Right lobe of liver (tissue), 6 donors: ENCODE results near the gene PDSS2. TPM values are rescaled to one million over a fixed set of nuclear protein-coding genes. Genes with fewer than 3 reads are reported as not detected.
A peak's percentile ranks its signal among the peaks of the same experiment; 100 is the strongest.

Experiments
- ATAC-seq, 4 donors: fragments of 200-7000 bp; cut with Tn5 transposase; one replicate each; pipeline ENCODE4 v1.9.1; 2020; ENCODE audit warnings: mild to moderate bottlenecking in 4 of 4, moderate library complexity in 4 of 4
- DNase-seq, 3 donors: peaks; one replicate each; pipeline ENCODE4 v3.0.0-alpha.2; 2020
- H3K27ac ChIP-seq, 3 donors: fragments of 200-600 bp; one replicate each; pipeline ENCODE4 v1.8.0; 2022
- H3K27me3 ChIP-seq, 2 donors: fragments of 200-600 bp; one replicate each; pipeline ENCODE4 v1.8.0; 2022
- H3K36me3 ChIP-seq, 4 donors: fragments of 200-600 bp; sonication (generic) in 1 of 4; one replicate each; pipeline versions ENCODE4 v1.5.1 to v1.8.0; 2017 to 2022; ENCODE audit warnings: control low read depth in 1 of 4
- H3K4me1 ChIP-seq, 4 donors: fragments of 200-600 bp; sonication (generic) in 1 of 4; one replicate each; pipeline versions ENCODE4 v1.5.1 to v1.8.0; 2017 to 2022; ENCODE audit warnings: control low read depth in 1 of 4
- H3K4me3 ChIP-seq, 3 donors: fragments of 200-600 bp; one replicate each; pipeline ENCODE4 v1.8.0; 2022
- H3K9me3 ChIP-seq, 4 donors: fragments of 200-600 bp; sonication (generic) in 1 of 4; one replicate each; pipeline versions ENCODE4 v1.5.1 to v1.8.0; 2017 to 2022; ENCODE audit warnings: control low read depth in 1 of 4
- CTCF ChIP-seq, 4 donors: fragments of 200-600 bp in 3 of 4; fragments of 450-650 bp in 1 of 4; IDR thresholded peaks; one replicate each; pipeline versions ENCODE4 v1.5.1 to v1.8.0; 2016 to 2022; ENCODE audit warnings: antibody characterized with exemption in 4 of 4, mild to moderate bottlenecking in 2 of 4
- POLR2A ChIP-seq: fragments of 450-650 bp; IDR thresholded peaks from one replicate; pipeline ENCODE4 v1.6.1; 2017; ENCODE audit warnings: antibody characterized with exemption, mild to moderate bottlenecking
- WGBS: methylation state at CpG from one replicate; pipeline ENCODE4 v1.1.6; 2018; ENCODE audit warnings: low coverage, low lambda C conversion rate; ENCODE audit not compliant: insufficient coverage; ENCODE audit errors: missing lambda C conversion rate; 5-methylcytosine and 5-hydroxymethylcytosine counted together
- intact Hi-C, 2 donors: fragments of 100-400 bp; cut with DNase I; formaldehyde crosslinking; loops; one replicate each; pipeline versions ENCODE4 v1.11.2 to v1.14.1; 2022
- total RNA-seq, 6 experiments: library from RNA; depleted of rRNA in 2 of 6; stranded (reverse); fragments of >200 nt in 2 of 6; fragmentation: NEBNext Ultra II Directional in 3 of 6; extraction: Animal tissue kit (Norgen Biotek cat#: 25700) in 3 of 6; gene quantifications; one replicate each; pipeline versions ENCODE4 v1.1.0 to v1.2.4, GENCODE V29; 2016 to 2023
- donor health status: DM: no; HTN: yes; CAD: no.
- donor health status: DM: no; HTN: no; CAD: no.
- donor health status: DM: no; HTN: no; CAD: no.
- donor health status: DM: no; HTN: yes; CAD: no.
- donor health status: DM: no; HTN: yes; CAD: no.

PDSS2 gene
- total RNA-seq, 6 experiments from 2014 or later: 17.0 to 25.1 (median 19.0) TPM

GRCh38 chr6:107215334-107215733 is 244.0 kb downstream of the PDSS2 start:
- no peak for TF ChIP-seq POLR2A
- no peak for TF ChIP-seq CTCF (IDR thresholded peaks at IDR 0.05)
- 100% methylated on average over 1 of the region's 1 CpG for WGBS
- ATAC-seq: peak in 2 of 4 donors; percentile 30 to 41
- no peak overlapping the region for H3K4me3 ChIP-seq
- H3K9me3 ChIP-seq: no peaks in the 10 kb centered on the region
- H3K27ac ChIP-seq: no peak overlapping the region
- intact Hi-C loops: no loop called here
- H3K27me3 ChIP-seq: no peaks in the 10 kb centered on the region
- DNase-seq: no peak
- no peaks in the 10 kb centered on the region for H3K36me3 ChIP-seq
- peaks cover 0 to 25% (median 7%) of the 10 kb centered on the region in 4 donors for H3K4me1 ChIP-seq

GRCh38 chr6:107214655-107215054 is 244.7 kb downstream of the PDSS2 start:
- TF ChIP-seq POLR2A: no peak
- no peak for TF ChIP-seq CTCF (IDR thresholded peaks at IDR 0.05)
- DNase-seq (no peak), ATAC-seq (no peak)
- intact Hi-C loops: no loop called here
- no peaks in the 10 kb centered on the region for H3K36me3 ChIP-seq
- H3K4me3 ChIP-seq: no peak overlapping the region
- H3K4me1 ChIP-seq: peaks cover 0 to 25% (median 7%) of the 10 kb centered on the region in 4 donors
- no peaks in the 10 kb centered on the region for H3K27me3 ChIP-seq
- no peaks in the 10 kb centered on the region for H3K9me3 ChIP-seq
- H3K27ac ChIP-seq: no peak overlapping the region

GRCh38 chr6:107209406-107210305 is 249.7 kb downstream of the PDSS2 start:
- WGBS: 95% methylated on average over 8 of the region's 8 CpGs
- H3K36me3 ChIP-seq: no peaks in the 10 kb centered on the region
- no peak for TF ChIP-seq CTCF (IDR thresholded peaks at IDR 0.05)
- TF ChIP-seq POLR2A: no peak
- no peaks in the 10 kb centered on the region for H3K4me1 ChIP-seq
- H3K4me3 ChIP-seq: no peak overlapping the region
- H3K9me3 ChIP-seq: no peaks in the 10 kb centered on the region
- DNase-seq (no peak), ATAC-seq (no peak)
- H3K27me3 ChIP-seq: no peaks in the 10 kb centered on the region
- intact Hi-C loops: no loop called here
- no peak overlapping the region for H3K27ac ChIP-seq

GRCh38 chr6:107207251-107207873 is 252.0 kb downstream of the PDSS2 start:
- intact Hi-C loops: no loop called here
- no peak for TF ChIP-seq CTCF (IDR thresholded peaks at IDR 0.05)
- no peaks in the 10 kb centered on the region for H3K36me3 ChIP-seq
- H3K27me3 ChIP-seq: no peaks in the 10 kb centered on the region
- H3K9me3 ChIP-seq: no peaks in the 10 kb centered on the region
- no peak overlapping the region for H3K4me3 ChIP-seq
- DNase-seq: no peak
- H3K4me1 ChIP-seq: no peaks in the 10 kb centered on the region
- peak in 1 of 4 donors; percentile 62 for ATAC-seq
- 88% methylated on average over 4 of the region's 4 CpGs for WGBS
- H3K27ac ChIP-seq: no peak overlapping the region
